GM12872 (cell line): ENCODE results near the gene HS3ST4.
A peak's percentile ranks its signal among the peaks of the same experiment; 100 is the strongest.

Experiments used
- CTCF ChIP-seq: IDR thresholded peaks from 3 replicates; pipeline ENCODE4 v1.5.1; 2011; ENCODE audit warnings: low read depth, mild to moderate bottlenecking, low read length, moderate library complexity; ENCODE audit not compliant: insufficient read depth

HS3ST4 gene

GRCh38 chr16:25832291-25832690 lies 140.5 kb downstream of the HS3ST4 start:
- TF ChIP-seq CTCF, result no peak

GRCh38 chr16:25834101-25834500 lies 142.3 kb downstream of the HS3ST4 start:
- TF ChIP-seq CTCF, result no peak

GRCh38 chr16:25835126-25835525 lies 143.4 kb downstream of the HS3ST4 start:
- TF ChIP-seq CTCF, result no peak

GRCh38 chr16:25838724-25839186 lies 147.0 kb downstream of the HS3ST4 start:
- peak; percentile 71 for TF ChIP-seq CTCF

- no peak for TF ChIP-seq CTCF
These were observed 150.0 kb downstream of the HS3ST4 start for GRCh38 chr16:25841761-25842160.

GRCh38 chr16:25845901-25846300 lies 154.1 kb downstream of the HS3ST4 start:
- no peak for TF ChIP-seq CTCF

GRCh38 chr16:25854141-25854540 lies 162.4 kb downstream of the HS3ST4 start:
- no peak for TF ChIP-seq CTCF

GRCh38 chr16:25855063-25855462 lies 163.3 kb downstream of the HS3ST4 start:
- no peak for TF ChIP-seq CTCF
